ENCODE results near the gene ZDHHC11B. TPM values are rescaled to one million over a fixed set of nuclear protein-coding genes. Genes with fewer than 3 reads are reported as not detected.
"Not testable (repeated sequence)": the region's sequence is repeated elsewhere in the genome, so short reads cannot be mapped to it uniquely, and the experiment has no call there.

Gene ZDHHC11B, protein sequence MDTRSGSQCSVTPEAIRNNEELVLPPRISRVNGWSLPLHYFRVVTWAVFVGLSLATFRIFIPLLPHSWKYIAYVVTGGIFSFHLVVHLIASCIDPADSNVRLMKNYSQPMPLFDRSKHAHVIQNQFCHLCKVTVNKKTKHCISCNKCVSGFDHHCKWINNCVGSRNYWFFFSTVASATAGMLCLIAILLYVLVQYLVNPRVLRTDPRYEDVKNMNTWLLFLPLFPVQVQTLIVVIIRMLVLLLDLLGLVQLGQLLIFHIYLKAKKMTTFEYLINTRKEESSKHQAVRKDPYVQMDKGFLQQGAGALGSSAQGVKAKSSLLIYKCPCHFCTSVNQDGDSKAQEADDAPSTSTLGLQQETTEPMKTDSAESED
- under 0.01 TPM in 1 of 2 replicates, not detected in the other for total RNA-seq

- peak; percentile 75 to 77 for DNase-seq (ENCODE audit: low read depth in 2 of 2)
These were observed at the start of gene ZDHHC11B for GRCh38 chr5:784428-785177. ZDHHC11B (minus strand) TSS chr5:784729; CDS start chr5:766919, 17,810 bp downstream.

DNA sequence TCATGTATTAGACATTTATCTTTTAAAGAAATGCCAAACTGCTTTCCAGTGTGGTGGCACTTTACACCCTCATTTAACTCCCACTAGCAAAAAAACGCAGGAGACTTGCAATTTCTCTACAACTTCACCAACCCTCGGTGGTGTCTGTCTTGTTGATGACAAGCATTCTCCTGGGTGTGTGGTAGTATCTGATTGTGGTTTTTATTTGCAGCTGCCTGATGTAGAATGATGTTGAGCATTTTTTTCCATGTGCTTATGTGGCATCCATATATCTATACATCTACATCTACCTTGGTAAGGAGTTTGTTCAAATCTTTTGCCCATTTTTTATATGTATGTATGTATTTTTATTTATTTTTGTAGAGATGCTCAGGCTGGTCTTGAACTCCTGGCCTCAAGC lies 49.5 kb upstream of the ZDHHC11B start:
- not testable (repeated sequence) for DNase-seq (ENCODE audit: low read depth in 2 of 2)

GRCh38 chr5:828194-828593 lies 43.7 kb upstream of the ZDHHC11B start:
- DNase-seq (ENCODE audit: low read depth in 2 of 2) = not testable (repeated sequence)

GRCh38 chr5:825544-825943 lies 41.0 kb upstream of the ZDHHC11B start:
- DNase-seq (ENCODE audit: low read depth in 2 of 2) = not testable (repeated sequence)

- DNase-seq (ENCODE audit: low read depth in 2 of 2) = no peak
These were observed 37.0 kb upstream of the ZDHHC11B start for GRCh38 chr5:821504-821903.

- DNase-seq (ENCODE audit: low read depth in 2 of 2) = no peak
These were observed 35.7 kb upstream of the ZDHHC11B start for GRCh38 chr5:820245-820644.

GRCh38 chr5:819078-819477 lies 34.5 kb upstream of the ZDHHC11B start:
- no peak for DNase-seq (ENCODE audit: low read depth in 2 of 2)

- DNase-seq (ENCODE audit: low read depth in 2 of 2) = no peak
These were observed 31.6 kb upstream of the ZDHHC11B start for GRCh38 chr5:816176-816575.

DNA sequence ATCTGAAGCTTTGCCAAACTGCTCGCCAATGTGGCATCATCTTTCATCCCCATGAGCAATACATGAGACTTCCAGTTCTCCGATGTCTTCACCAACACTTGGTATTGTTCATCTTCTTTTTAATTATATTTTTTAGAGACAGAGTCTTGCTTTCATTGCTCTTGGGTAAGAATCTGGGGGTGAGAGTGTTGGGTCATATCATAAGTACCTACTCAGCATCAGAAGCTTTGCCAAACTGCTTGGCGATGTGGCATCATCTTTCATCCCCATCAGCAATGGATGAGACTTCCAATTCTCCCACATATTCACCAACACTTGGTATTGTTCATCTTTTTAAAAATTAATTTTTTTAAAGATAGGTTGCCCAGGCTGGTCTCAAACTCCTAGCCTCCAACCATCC lies 30.9 kb upstream of the ZDHHC11B start:
- DNase-seq (ENCODE audit: low read depth in 2 of 2) = no peak

DNA sequence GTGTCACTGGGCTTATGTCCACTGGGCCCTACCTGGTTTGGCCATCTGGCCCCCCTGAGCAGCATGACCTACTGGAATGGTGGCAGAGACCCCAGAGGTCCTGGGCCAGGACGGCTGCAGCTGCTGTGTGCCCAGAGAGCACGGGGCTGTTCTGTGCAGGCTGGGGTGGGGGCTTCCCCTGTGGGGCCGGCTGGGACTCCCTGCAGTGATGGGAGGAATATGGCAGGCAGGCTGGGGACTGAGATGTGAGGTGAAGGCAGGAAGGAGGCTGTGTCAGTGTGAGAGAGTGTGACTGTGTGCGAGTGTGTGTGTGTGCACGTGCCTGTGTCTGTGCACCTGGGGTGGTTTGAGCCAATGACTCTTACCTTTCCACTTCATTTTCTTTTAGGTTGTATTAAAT lies 29.0 kb upstream of the ZDHHC11B start:
- not testable (repeated sequence) for DNase-seq (ENCODE audit: low read depth in 2 of 2)

DNA sequence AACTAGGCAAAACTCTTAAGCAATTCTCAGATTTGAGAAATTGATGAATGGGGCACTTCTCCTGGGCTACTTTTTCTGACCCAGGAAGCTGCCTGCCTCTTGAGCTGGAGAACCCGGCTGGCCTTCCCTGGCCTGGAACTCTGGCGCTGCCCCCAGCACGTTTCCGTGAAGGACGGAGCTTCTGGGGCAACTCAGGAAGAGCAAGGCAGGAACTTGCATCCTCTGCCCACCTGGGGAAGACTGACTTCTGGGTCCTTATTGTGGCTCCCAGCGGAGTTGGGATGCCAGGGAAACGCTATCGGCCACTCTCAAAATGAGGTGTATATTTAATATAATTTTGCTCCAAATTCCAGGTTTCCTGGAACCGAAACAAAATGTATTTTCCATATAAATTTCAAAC lies 26.9 kb upstream of the ZDHHC11B start:
- not testable (repeated sequence) for DNase-seq (ENCODE audit: low read depth in 2 of 2)

DNA sequence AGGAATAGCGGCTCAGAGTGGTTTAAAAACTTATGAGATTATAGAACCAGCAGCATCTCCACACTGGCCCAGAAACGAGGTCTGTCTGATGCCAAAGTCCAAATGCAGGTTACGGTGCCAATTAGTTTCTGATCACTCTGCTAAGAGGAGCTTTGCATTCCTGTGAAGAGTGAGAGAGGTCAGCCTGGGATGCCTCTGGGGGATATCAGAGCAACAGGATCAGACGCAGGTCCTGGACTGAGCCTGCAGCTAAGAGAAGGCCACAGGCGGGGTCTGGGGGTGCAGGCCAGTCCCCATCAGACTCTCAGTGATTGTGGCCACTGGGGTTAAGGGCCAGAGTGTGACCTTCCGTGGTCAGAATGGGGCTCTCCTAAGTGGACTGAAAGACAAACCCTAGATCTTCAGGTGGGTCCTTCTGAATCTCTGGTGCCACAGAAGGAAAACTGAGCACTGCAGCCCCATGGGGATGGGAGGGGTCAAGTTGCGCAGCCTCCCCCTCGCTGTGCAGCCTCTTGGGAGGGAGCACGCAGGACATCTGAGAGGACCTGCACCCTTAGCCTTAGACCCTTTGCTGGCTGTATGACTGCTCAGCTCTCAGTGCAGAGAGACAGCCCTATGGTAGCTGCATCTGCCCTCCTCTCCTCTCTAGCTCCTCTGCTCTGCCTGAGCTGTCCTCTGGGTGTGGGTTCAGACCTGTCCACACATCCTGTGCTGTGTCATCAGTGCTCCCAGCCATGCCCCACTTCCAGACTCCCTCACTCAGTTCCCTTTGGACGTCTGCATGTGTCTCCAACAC lies 23.4 kb upstream of the ZDHHC11B start:
- not testable (repeated sequence) for DNase-seq (ENCODE audit: low read depth in 2 of 2)

GRCh38 chr5:801472-801871 lies 16.9 kb upstream of the ZDHHC11B start:
- no peak for DNase-seq (ENCODE audit: low read depth in 2 of 2)

GRCh38 chr5:801055-801454 lies 16.5 kb upstream of the ZDHHC11B start:
- DNase-seq (ENCODE audit: low read depth in 2 of 2) = not testable (repeated sequence)

DNA sequence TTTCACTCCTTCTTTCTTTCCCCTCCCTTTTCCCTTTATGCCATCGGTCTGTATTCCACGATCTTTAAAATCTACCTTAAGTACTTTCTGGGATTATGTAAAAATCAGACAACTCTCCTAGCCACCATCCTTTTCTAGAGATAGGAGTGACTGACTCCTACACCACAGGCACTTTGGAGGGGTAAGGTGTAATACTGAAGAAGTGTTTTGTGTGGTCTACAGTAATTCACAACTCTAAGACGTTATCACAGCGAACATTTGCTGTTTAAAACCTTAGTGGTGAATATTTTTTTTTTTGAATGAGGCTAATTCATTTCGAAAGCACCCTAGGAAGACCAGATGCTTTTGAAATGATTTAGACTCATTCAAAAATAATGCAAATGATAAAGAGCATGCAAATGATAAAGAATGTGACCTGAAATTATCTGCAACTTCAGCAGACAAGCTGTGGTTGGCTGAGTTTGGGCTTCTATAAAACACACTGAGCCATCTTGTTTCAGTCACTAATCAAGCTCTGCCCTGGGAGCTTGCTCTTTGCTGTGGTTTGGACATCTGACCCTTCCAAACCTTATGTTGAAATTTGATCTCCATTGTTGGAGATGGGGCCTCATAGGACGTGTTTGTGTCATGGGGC lies 14.1 kb upstream of the ZDHHC11B start:
- DNase-seq (ENCODE audit: low read depth in 2 of 2) = not testable (repeated sequence)

GRCh38 chr5:797986-798385 lies 13.5 kb upstream of the ZDHHC11B start:
- not testable (repeated sequence) for DNase-seq (ENCODE audit: low read depth in 2 of 2)

DNA sequence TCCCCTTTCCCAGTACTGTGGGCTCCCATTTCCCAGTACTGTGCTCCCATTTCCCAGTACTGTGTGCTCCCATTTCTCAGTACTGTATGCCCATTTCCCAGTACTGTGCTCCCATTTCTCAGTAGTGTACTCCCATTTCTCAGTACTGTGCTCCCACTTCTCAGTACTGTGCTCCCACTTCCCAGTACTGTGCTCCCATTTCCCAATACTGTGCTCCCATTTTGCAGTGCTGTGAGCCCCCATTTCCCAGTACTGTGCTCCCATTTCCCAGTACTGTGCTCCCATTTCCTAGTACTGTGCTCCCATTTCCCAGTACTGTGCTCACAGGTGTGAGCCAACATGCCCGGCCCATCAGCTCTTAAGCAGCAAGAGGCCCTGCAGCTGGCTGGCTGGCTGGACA lies 11.3 kb upstream of the ZDHHC11B start:
- DNase-seq (ENCODE audit: low read depth in 2 of 2) = not testable (repeated sequence)

GRCh38 chr5:794948-795347 lies 10.4 kb upstream of the ZDHHC11B start:
- not testable (repeated sequence) for DNase-seq (ENCODE audit: low read depth in 2 of 2)

DNA sequence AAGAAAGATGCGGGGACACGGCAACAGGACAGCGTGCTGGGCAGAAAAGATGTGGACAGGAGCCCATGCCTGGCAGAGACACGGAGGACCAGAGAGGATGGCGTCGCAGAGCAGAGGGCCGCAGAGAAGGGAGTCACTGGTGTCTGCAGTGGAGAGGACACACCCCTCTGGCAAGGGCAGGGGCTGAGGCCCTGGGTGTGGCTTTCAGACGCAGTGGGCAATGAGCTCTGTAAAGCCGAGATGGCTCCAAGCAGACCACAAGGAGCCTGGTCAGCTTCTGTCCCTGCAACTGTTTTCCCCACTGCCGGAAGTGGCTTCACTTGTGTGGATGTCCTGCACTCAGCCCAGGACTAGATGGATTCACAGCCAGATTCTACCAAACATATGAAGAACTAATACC lies 4.2 kb upstream of the ZDHHC11B start:
- not testable (repeated sequence) for DNase-seq (ENCODE audit: low read depth in 2 of 2)

GRCh38 chr5:787857-788233 lies 3.3 kb upstream of the ZDHHC11B start:
- not testable (repeated sequence) for DNase-seq (ENCODE audit: low read depth in 2 of 2)

GRCh38 chr5:787224-787856 lies 2.8 kb upstream of the ZDHHC11B start:
- not testable (repeated sequence) for DNase-seq (ENCODE audit: low read depth in 2 of 2)

All from lung microvascular endothelial cell (primary cell).